GM12878 (cell line): ENCODE measurements around the gene GMDS. TPM values are rescaled to one million over a fixed set of nuclear protein-coding genes. Genes with fewer than 3 reads are reported as not detected.
A peak's percentile ranks its signal among the peaks of the same experiment; 100 is the strongest.

Source experiments
- ATAC-seq: fragments of 200-7000 bp; cut with Tn5 transposase; 3 replicates; pipeline ENCODE4 v1.9.1; 2020; ENCODE audit warnings: mild to moderate bottlenecking, moderate library complexity
- BruUV-seq: library from RNA; stranded (reverse); fragments of 400-500 nt; replicated peaks from 2 replicates; lab custom pipeline; 2021; lab: Mats Ljungman, UMichigan
- CTCF ChIA-PET: fragments of 300-600 bp; sonication (Branson Sonifier 250); formaldehyde crosslinking; extraction: SDS; loops from one replicate; lab custom pipeline; 2021; ENCODE audit warnings: inconsistent platforms; lab: Yijun Ruan, JAX
- POLR2A ChIA-PET: fragments of 350-600 bp; formaldehyde crosslinking; extraction: SDS; loops from one replicate; lab custom pipeline; 2021; ENCODE audit warnings: inconsistent platforms; lab: Charles Lee
- RAD21 ChIA-PET: fragments of 300-600 bp; sonication (Branson Sonifier 250); formaldehyde crosslinking; loops from one replicate; lab custom pipeline; 2023; ENCODE audit warnings: antibody characterized with exemption; ENCODE audit not compliant: unreplicated experiment; lab: Charles Lee
- SMC1A ChIA-PET: fragments of 300-600 bp; sonication (Branson Sonifier 250); formaldehyde crosslinking; loops from one replicate; lab custom pipeline; 2023; ENCODE audit not compliant: unreplicated experiment, uncharacterized antibody; lab: Charles Lee
- DNase-seq: peaks from one replicate; pipeline ENCODE4 v3.0.0-alpha.2; 2011; ENCODE audit warnings: low read depth, low spot score
- FAIRE-seq: peaks from 3 replicates; lab custom pipeline; 2011; peaks lifted over from hg19 to GRCh38; lab: Jason Lieb, UNC
- H2AFZ ChIP-seq: 2 replicates; pipeline ENCODE4 v1.6.0; 2011; ENCODE audit warnings: low read depth, low read length, control low read depth; ENCODE audit not compliant: control insufficient read depth
- H3K27ac ChIP-seq: 2 replicates; pipeline ENCODE4 v1.5.1; 2011; ENCODE audit warnings: control low read depth; ENCODE audit not compliant: control insufficient read depth, insufficient read depth
- H3K27me3 ChIP-seq, 2 experiments: replicated peaks in 1 of 2; 2 replicates each; pipeline versions ENCODE4 v1.6.0 to v1.6.1; 2011; ENCODE audit warnings: low read length in 1 of 2; ENCODE audit not compliant: control insufficient read depth in 2 of 2, insufficient read depth in 2 of 2
- H3K36me3 ChIP-seq, 2 experiments: 2 replicates each; pipeline ENCODE4 v1.5.1; 2011; ENCODE audit warnings: low read length in 1 of 2; ENCODE audit not compliant: control insufficient read depth in 2 of 2, insufficient read depth in 2 of 2
- H3K4me1 ChIP-seq: 2 replicates; pipeline ENCODE4 v1.6.1; 2011; ENCODE audit warnings: mild to moderate bottlenecking, low read length, moderate library complexity, mixed read lengths; ENCODE audit not compliant: control insufficient read depth, insufficient read depth
- H3K4me2 ChIP-seq: 2 replicates; pipeline ENCODE4 v1.6.0; 2011; ENCODE audit warnings: control low read depth; ENCODE audit not compliant: control insufficient read depth, insufficient read depth
- H3K4me3 ChIP-seq: fragments of 200-600 bp; sonication (generic); 2 replicates; pipeline ENCODE4 v1.5.1; 2016
- H3K79me2 ChIP-seq: 2 replicates; pipeline ENCODE4 v1.6.0; 2011; ENCODE audit warnings: low read length; ENCODE audit not compliant: control insufficient read depth, insufficient read depth
- H3K9ac ChIP-seq: 2 replicates; pipeline ENCODE4 v1.8.0; 2011; ENCODE audit warnings: low read length, control low read depth, mixed read lengths; ENCODE audit not compliant: control insufficient read depth, insufficient read depth
- H3K9me3 ChIP-seq: replicated peaks from 3 replicates; pipeline ENCODE4 v1.5.1; 2011; ENCODE audit warnings: mild to moderate bottlenecking, low read length; ENCODE audit not compliant: control insufficient read depth, insufficient read depth
- H4K20me1 ChIP-seq: 2 replicates; pipeline ENCODE4 v1.6.0; 2011; ENCODE audit not compliant: control insufficient read depth, insufficient read depth
- CBFB ChIP-seq: IDR thresholded peaks from 2 replicates; pipeline ENCODE4 v1.6.1; 2016; ENCODE audit warnings: antibody characterized with exemption, low read depth
- CBX5 ChIP-seq: sonication (generic); IDR thresholded peaks from 2 replicates; pipeline ENCODE4 v1.6.1; 2016; ENCODE audit warnings: low read depth, moderate library complexity, mild to moderate bottlenecking, inconsistent platforms
- CREB1 ChIP-seq: IDR thresholded peaks from 2 replicates; pipeline ENCODE4 v1.6.1; 2012; ENCODE audit warnings: low read depth, mild to moderate bottlenecking, inconsistent platforms
- DPF2 ChIP-seq: fragments of 450-650 bp; IDR thresholded peaks from 2 replicates; pipeline ENCODE4 v1.6.1; 2017; ENCODE audit warnings: mild to moderate bottlenecking
- FOS ChIP-seq: IDR thresholded peaks from 3 replicates; pipeline ENCODE4 v1.6.1; 2011; ENCODE audit warnings: borderline replicate concordance; ENCODE audit not compliant: insufficient read length; ENCODE audit errors: extremely low read depth
- JUNB ChIP-seq: IDR thresholded peaks from 2 replicates; pipeline ENCODE4 v1.6.1; 2016; ENCODE audit warnings: antibody characterized with exemption, mild to moderate bottlenecking
- KLF5 ChIP-seq: fragments of 450-650 bp; IDR thresholded peaks from 2 replicates; pipeline ENCODE4 v1.6.1; 2014; ENCODE audit warnings: mild to moderate bottlenecking; ENCODE audit not compliant: partially characterized antibody
- MXI1 ChIP-seq: fragments of 150-350 bp; IDR thresholded peaks from 2 replicates; pipeline ENCODE4 v1.6.1; 2011; ENCODE audit warnings: low read depth, mild to moderate bottlenecking, inconsistent platforms, low read length, improper control_type of control experiment
- RBBP5 ChIP-seq: fragments of 200-600 bp; sonication (generic); conservative IDR thresholded peaks from 2 replicates; pipeline ENCODE4 v1.6.1; 2016
- SIX5 ChIP-seq: IDR thresholded peaks from 2 replicates; pipeline ENCODE4 v1.6.1; 2011; ENCODE audit warnings: mild to moderate bottlenecking, low read depth, low read length, moderate library complexity; ENCODE audit not compliant: severe bottlenecking
- SMAD1 ChIP-seq: fragments of 450-650 bp; IDR thresholded peaks from 2 replicates; pipeline ENCODE4 v1.6.1; 2018; ENCODE audit warnings: mild to moderate bottlenecking, low read depth; ENCODE audit not compliant: partially characterized antibody
- SPI1 ChIP-seq: IDR thresholded peaks from 2 replicates; pipeline ENCODE4 v1.6.1; 2011; ENCODE audit warnings: low read depth, mild to moderate bottlenecking, low read length, moderate library complexity, borderline replicate concordance; ENCODE audit not compliant: insufficient read depth
- SUPT20H ChIP-seq: IDR thresholded peaks from 2 replicates; pipeline ENCODE4 v1.6.1; 2011; ENCODE audit warnings: low read depth, mild to moderate bottlenecking, low read length, moderate library complexity, borderline replicate concordance; ENCODE audit not compliant: control insufficient read depth
- ZNF217 ChIP-seq: fragments of 450-650 bp; IDR thresholded peaks from 2 replicates; pipeline ENCODE4 v1.6.1; 2017; ENCODE audit warnings: antibody characterized with exemption, mild to moderate bottlenecking
- ZZZ3 ChIP-seq: IDR thresholded peaks from 2 replicates; pipeline ENCODE4 v1.6.1; 2011; ENCODE audit warnings: low read depth; ENCODE audit not compliant: control insufficient read depth, insufficient read length
- WGBS: methylation state at CpG from one replicate; pipeline ENCODE4 v1.1.6; 2016; ENCODE audit warnings: low lambda C conversion rate; ENCODE audit not compliant: insufficient replicate concordance, insufficient coverage; ENCODE audit errors: missing lambda C conversion rate; 5-methylcytosine and 5-hydroxymethylcytosine counted together
- in situ Hi-C: fragments of 300-500 bp; cut with MboI; formaldehyde crosslinking; loops from 9 replicates; pipeline ENCODE4 v1.14.3; 2018; ENCODE audit warnings: mixed read lengths
- intact Hi-C: fragments of 100-400 bp; cut with micrococcal nuclease; formaldehyde crosslinking; loops from one replicate; pipeline ENCODE4 v1.14.2; 2022; ENCODE audit not compliant: unreplicated experiment
- polyA plus RNA-seq, 11 experiments: library from polyadenylated mRNA; depleted of rRNA in 4 of 11; unstranded in 6 of 11; stranded (reverse) in 5 of 11; fragments of >200 nt; fragmentation: Nextera tagmentation in 4 of 11; fragmentation: Illumina TruSeq in 1 of 11; extraction: Ambion mirVana in 4 of 11; extraction: Trizol in 1 of 11; gene quantifications; 1 replicate in 1 of 11; 2 replicates in 10 of 11; pipeline versions ENCODE4 v1.2.1 to v1.2.3, GENCODE V29; 2011 to 2016; ENCODE audit warnings: inconsistent platforms in 2 of 11, missing spikeins in 2 of 11, low read depth in 1 of 11
- total RNA-seq, 4 experiments: library from RNA; depleted of rRNA in 3 of 4; stranded (reverse); fragments of >200 nt in 3 of 4; fragmentation: Illumina TruSeq in 1 of 4; extraction: Trizol in 1 of 4; gene quantifications; 2 replicates each; pipeline versions ENCODE4 v1.2.1 to v1.2.3, GENCODE V29; 2013 to 2021
- TF ChIP-seq, protein P1 (sequence below): fragments of 450-650 bp; IDR thresholded peaks from 2 replicates; pipeline ENCODE4 v1.6.1; 2014; ENCODE audit warnings: mild to moderate bottlenecking

GMDS gene
- total and polyA plus RNA-seq, 10 of the 15 experiments (the other 5 are each of a cell fraction or from before 2014, with no cell fraction given), result 0.61 to 53.8 (median 29.3) TPM

DNA sequence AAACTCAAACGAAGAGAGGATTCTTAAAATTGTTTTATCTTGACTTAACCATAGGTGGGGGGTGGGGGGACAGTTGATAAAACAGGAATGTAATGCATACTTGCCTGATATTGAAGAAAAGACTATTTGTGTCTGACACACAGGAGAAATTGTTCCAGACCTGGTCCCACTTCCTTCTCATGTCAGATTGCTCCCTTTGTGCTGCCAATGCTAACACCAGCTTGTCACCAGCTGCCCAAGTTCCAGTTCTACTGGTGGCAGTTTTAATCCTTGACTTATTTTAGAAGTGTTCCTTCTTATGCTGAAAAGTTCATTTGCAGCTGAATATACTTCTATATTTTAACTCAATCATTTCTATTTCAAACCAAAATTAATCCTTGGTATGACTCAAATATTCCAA lies 127.3 kb downstream of the GMDS start:
- FAIRE-seq, result peak; percentile 54
- H3K9me3 ChIP-seq, result no peaks in the 10 kb centered on the region
- DNase-seq, result no peak
- 67% methylated on average over 1 of the region's 1 CpG for WGBS
- intact Hi-C loops (no loop called here), in situ Hi-C loops (no loop called here)
- ChIA-PET SMC1A (no interaction called here), POLR2A (no interaction called here), CTCF (interaction anchor here (0.6 to 1.4 kb wide), 2 partner anchors 79 to 236 kb away, joined by 4 to 5 read pairs; no protein-coding TSS in a partner anchor), RAD21 (interaction anchor here (1.0 to 1.4 kb wide), 3 partner anchors 9 to 523 kb away, joined by 3 to 4 read pairs (median 4); no protein-coding TSS in a partner anchor)
- H3K36me3 ChIP-seq, result no peaks in the 10 kb centered on the region
- no peak overlapping the region for H3K4me2 ChIP-seq
- no peak overlapping the region for H3K9ac ChIP-seq
- no peak overlapping the region for H3K27ac ChIP-seq
- no peak overlapping the region for H3K4me3 ChIP-seq
- no peaks in the 10 kb centered on the region for H3K27me3 ChIP-seq
- no peak for TF ChIP-seq RBBP5
- TF ChIP-seq ZNF217, result no peak
- TF ChIP-seq KLF5, result no peak
- TF ChIP-seq, protein P1, sequence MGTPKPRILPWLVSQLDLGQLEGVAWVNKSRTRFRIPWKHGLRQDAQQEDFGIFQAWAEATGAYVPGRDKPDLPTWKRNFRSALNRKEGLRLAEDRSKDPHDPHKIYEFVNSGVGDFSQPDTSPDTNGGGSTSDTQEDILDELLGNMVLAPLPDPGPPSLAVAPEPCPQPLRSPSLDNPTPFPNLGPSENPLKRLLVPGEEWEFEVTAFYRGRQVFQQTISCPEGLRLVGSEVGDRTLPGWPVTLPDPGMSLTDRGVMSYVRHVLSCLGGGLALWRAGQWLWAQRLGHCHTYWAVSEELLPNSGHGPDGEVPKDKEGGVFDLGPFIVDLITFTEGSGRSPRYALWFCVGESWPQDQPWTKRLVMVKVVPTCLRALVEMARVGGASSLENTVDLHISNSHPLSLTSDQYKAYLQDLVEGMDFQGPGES, result no peak
- H3K79me2 ChIP-seq, result no peaks in the 10 kb centered on the region
- no TSS peak for BruUV-seq
- no peaks in the 10 kb centered on the region for H3K4me1 ChIP-seq
- no peaks in the 10 kb centered on the region for H4K20me1 ChIP-seq
- no peak for ATAC-seq
- H2AFZ ChIP-seq, result no peak overlapping the region

DNA sequence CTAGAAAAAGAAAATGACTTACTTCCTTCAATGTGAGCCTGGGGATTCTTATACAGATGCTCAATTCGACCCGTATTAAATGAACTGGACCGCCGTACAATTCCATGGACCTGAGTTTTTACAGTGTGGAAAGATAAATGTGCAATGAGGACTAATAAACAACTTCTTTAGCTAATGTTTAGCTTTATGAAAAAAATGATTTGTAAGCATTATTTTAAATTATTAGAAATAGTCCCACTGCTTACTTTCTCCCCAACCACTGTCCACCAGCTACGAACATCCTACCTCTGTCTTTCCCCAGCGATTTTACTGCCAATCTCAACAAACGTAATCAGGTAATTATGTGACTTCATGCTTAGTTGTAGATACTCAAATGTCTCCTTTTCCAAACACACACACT lies 128.0 kb downstream of the GMDS start:
- H2AFZ ChIP-seq, result no peak overlapping the region
- H3K27ac ChIP-seq, result no peak overlapping the region
- POLR2A ChIA-PET, result no interaction called here
- in situ Hi-C loops (no loop called here), intact Hi-C loops (no loop called here)
- H3K27me3 ChIP-seq, result no peaks in the 10 kb centered on the region
- ATAC-seq (no peak), DNase-seq (no peak), FAIRE-seq (no peak)
- no peaks in the 10 kb centered on the region for H3K9me3 ChIP-seq
- H3K79me2 ChIP-seq, result no peaks in the 10 kb centered on the region
- 97% methylated on average over 7 of the region's 7 CpGs for WGBS
- no peaks in the 10 kb centered on the region for H3K36me3 ChIP-seq
- H3K4me1 ChIP-seq, result no peaks in the 10 kb centered on the region
- H3K4me3 ChIP-seq, result no peak overlapping the region
- no peaks in the 10 kb centered on the region for H4K20me1 ChIP-seq
- H3K9ac ChIP-seq, result no peak overlapping the region
- no TSS peak for BruUV-seq
- RAD21 ChIA-PET, result interaction anchor here (1.0 to 1.4 kb wide), 3 partner anchors 10 to 522 kb away, joined by 3 to 4 read pairs (median 4); no protein-coding TSS in a partner anchor
- CTCF ChIA-PET, result interaction anchor here (1.4 kb wide), 1 partner anchor 237 kb away, joined by 5 read pairs; no protein-coding TSS in a partner anchor
- no peak overlapping the region for H3K4me2 ChIP-seq
- SMC1A ChIA-PET, result no interaction called here
- TF ChIP-seq CBFB (no peak), ZZZ3 (no peak), DPF2 (no peak), CREB1 (no peak), CBX5 (no peak), SMAD1 (no peak), SPI1 (no peak), MXI1 (no peak), FOS (no peak), SUPT20H (no peak), JUNB (no peak), SIX5 (no peak)
- TF ChIP-seq, protein P1, result no peak
